Activated CD4-positive, alpha-beta T cell treated with anti-CD3 and anti-CD28 coated beads, Interleukin-2, amount 50 U/mL, for 4 hours (primary cell): ENCODE measurements around the gene DEXI.

Experiments used
- DNase-seq, 2 experiments: peaks; one replicate each; pipeline ENCODE4 v3.0.0-alpha.2; 2020

The DEXI gene

DNA sequence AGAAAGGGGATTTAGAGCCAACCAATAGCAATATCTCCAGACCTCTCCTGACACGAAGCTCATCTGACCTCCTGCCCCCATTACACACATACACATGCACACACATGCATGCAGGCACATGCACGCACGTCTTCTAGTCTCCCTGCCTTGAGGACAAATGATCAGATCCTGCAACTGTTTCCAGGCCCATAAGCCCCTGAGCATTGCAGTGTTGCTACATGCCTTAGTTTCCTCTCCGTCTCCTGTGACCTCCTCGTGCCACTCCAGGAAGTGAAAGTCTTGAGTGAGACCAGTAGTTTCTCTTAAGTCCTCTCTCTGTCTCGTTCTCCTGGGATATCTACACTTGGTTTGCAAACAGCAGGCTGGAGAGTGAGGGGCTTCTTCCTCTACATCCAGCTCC lies 57.0 kb downstream of the DEXI start:
- no peak for DNase-seq

DNA sequence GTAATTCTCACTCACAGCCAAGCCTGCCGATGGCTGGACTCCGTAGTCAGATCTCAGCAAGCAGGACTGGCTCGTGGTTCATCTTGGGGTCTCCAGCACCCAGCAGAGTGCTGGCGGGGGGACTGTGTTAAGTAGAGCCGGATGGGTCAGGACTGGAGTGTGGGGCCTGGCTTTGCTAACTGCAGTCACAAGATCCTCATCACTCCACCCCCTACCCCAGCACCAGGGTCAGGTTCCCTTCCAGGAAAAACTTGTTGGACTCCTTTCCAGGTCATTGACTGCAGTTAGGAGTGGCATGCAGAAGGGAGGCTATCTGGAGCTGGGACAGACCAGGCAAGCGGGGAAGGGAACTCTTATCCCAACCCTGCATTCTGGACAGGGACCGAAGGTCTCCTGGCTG lies 59.3 kb downstream of the DEXI start:
- DNase-seq: no peak

GRCh38 chr16:10881479-10882030 lies 60.7 kb downstream of the DEXI start:
- no peak for DNase-seq

- no peak for DNase-seq
These were observed 61.4 kb downstream of the DEXI start for GRCh38 chr16:10880594-10881452.

DNA sequence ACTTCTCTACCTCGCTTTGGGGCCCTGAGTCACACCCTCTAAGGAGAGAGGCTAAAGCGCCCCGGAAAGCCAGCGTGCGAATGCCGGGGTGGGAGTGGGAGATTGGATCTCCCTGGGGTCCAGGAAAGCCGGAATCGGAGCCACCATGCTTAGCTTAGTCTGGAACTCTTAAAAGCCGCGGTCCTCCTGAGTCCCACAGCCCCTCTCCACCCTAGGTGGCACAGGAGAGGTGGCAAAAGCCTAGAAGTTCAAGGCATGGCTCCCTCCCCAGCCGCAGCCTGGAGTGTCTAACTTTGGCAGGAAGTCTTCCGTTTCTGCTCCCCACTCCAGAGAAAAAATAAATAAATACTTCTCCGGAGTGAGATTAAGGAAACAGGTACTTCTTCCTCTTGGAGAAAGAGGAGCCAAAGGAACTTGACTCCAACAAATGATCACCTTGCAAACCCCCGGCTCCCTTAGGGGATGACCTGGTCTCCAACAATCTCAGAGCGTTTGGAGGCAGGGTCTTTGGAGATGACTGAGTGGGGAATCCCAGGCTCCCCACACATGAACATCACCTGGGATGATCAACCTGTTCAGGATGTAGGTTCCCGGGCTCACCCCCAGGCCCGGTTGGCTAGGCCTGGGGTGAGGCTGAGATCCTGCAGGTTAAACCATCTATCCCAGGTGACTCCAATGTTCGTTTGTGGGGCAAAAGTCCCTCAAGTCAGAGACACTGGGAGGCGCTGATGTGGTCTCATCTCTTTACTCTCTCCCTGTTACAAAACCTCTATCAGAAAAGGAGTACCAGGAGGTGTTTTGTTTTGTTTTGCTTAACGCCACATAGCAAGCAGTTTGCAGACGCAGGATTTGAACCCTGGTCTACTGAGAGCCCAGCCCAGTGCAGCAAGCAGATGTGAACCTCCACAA lies 62.3 kb downstream of the DEXI start:
- DNase-seq: no peak
